PC-3 (cell line): ENCODE data around the gene AGTR1. TPM values are rescaled to one million over a fixed set of nuclear protein-coding genes. Genes with fewer than 3 reads are reported as not detected.
A peak's percentile ranks its signal among the peaks of the same experiment; 100 is the strongest.

Experiments
- ATAC-seq: fragments of 200-7000 bp; cut with Tn5 transposase; 2 replicates; pipeline ENCODE4 v1.9.1; 2020; ENCODE audit warnings: mild to moderate bottlenecking, moderate library complexity
- BruUV-seq: library from RNA; stranded (reverse); fragments of 400-500 nt; replicated peaks from 2 replicates; lab custom pipeline; 2021; lab: Mats Ljungman, UMichigan
- CTCF ChIA-PET: fragments of 300-600 bp; sonication (Branson Sonifier 250); formaldehyde crosslinking; loops from one replicate; lab custom pipeline; 2022; ENCODE audit warnings: antibody characterized with exemption; lab: Charles Lee
- POLR2A ChIA-PET: fragments of 300-600 bp; sonication (Branson Sonifier 250); formaldehyde crosslinking; loops from one replicate; lab custom pipeline; 2022; ENCODE audit warnings: antibody characterized with exemption; ENCODE audit not compliant: unreplicated experiment; lab: Charles Lee
- DNase-seq: peaks from one replicate; pipeline ENCODE4 v3.0.0-alpha.2; 2015
- H2AFZ ChIP-seq: fragments of 300-600 bp; sonication (generic); 2 replicates; pipeline ENCODE4 v1.6.0; 2016; ENCODE audit warnings: antibody characterized with exemption, low read length
- H3F3A ChIP-seq: fragments of 300-600 bp; sonication (generic); one replicate; pipeline ENCODE4 v1.6.0; 2017; ENCODE audit warnings: antibody characterized with exemption, low read length, control low read depth, mild to moderate bottlenecking; ENCODE audit not compliant: unreplicated experiment
- H3K27ac ChIP-seq: fragments of 300-600 bp; sonication (generic); 2 replicates; pipeline ENCODE4 v1.5.1; 2016; ENCODE audit warnings: mild to moderate bottlenecking, low read length
- H3K27me3 ChIP-seq: fragments of 300-600 bp; sonication (generic); 2 replicates; pipeline ENCODE4 v1.6.1; 2016; ENCODE audit warnings: low read length, mixed read lengths
- H3K36me3 ChIP-seq: fragments of 300-600 bp; sonication (generic); 2 replicates; pipeline ENCODE4 v1.6.1; 2016; ENCODE audit warnings: low read depth, mixed run types, low read length, mixed read lengths
- H3K4me1 ChIP-seq: fragments of 300-600 bp; sonication (generic); 2 replicates; pipeline ENCODE4 v1.5.1; 2016; ENCODE audit warnings: low read length; ENCODE audit not compliant: insufficient read depth
- H3K4me2 ChIP-seq: fragments of 300-600 bp; sonication (generic); 2 replicates; pipeline ENCODE4 v1.6.0; 2016; ENCODE audit warnings: low read length
- H3K4me3 ChIP-seq: fragments of 300-600 bp; sonication (generic); 2 replicates; pipeline ENCODE4 v1.5.1; 2016; ENCODE audit warnings: mild to moderate bottlenecking, low read length, mixed read lengths
- H3K79me2 ChIP-seq: fragments of 300-600 bp; sonication (generic); 2 replicates; pipeline ENCODE4 v1.6.1; 2017; ENCODE audit warnings: low read length, mixed read lengths
- H3K9ac ChIP-seq: fragments of 300-600 bp; sonication (generic); 2 replicates; pipeline ENCODE4 v1.6.0; 2016; ENCODE audit warnings: mild to moderate bottlenecking, low read length
- H3K9me2 ChIP-seq: fragments of 300-600 bp; sonication (generic); replicated peaks from 2 replicates; pipeline ENCODE4 v1.6.1; 2016; ENCODE audit warnings: mixed run types, low read length, mixed read lengths
- H3K9me3 ChIP-seq: fragments of 300-600 bp; sonication (generic); 2 replicates; pipeline ENCODE4 v1.6.1; 2016; ENCODE audit warnings: low read length, mixed read lengths
- H4K20me1 ChIP-seq: fragments of 300-600 bp; sonication (generic); 2 replicates; pipeline ENCODE4 v1.6.1; 2016; ENCODE audit warnings: low read length, mixed read lengths
- CTCF ChIP-seq: fragments of 300-600 bp; sonication (generic); conservative IDR thresholded peaks from 2 replicates; pipeline ENCODE4 v1.5.1; 2017; ENCODE audit warnings: antibody characterized with exemption, low read depth, mild to moderate bottlenecking, low read length
- EZH2 ChIP-seq: fragments of 300-600 bp; sonication (generic); IDR thresholded peaks from one replicate; pipeline ENCODE4 v1.6.1; 2017; ENCODE audit warnings: antibody characterized with exemption, mild to moderate bottlenecking, low read length; ENCODE audit not compliant: unreplicated experiment
- EZH2phosphoT487 ChIP-seq: fragments of 300-600 bp; sonication (generic); IDR thresholded peaks from 2 replicates; pipeline ENCODE4 v1.6.1; 2018; ENCODE audit warnings: mild to moderate bottlenecking, antibody characterized with exemption, low read length, borderline replicate concordance
- intact Hi-C: fragments of 100-400 bp; cut with micrococcal nuclease; formaldehyde crosslinking; loops from 2 replicates; pipeline ENCODE4 v1.9.0; 2023
- total RNA-seq: library from RNA; depleted of rRNA; stranded (reverse); fragments of >200 nt; gene quantifications from 2 replicates; pipeline ENCODE4 v1.2.3, GENCODE V29; 2014

Gene AGTR1
- total RNA-seq, 1 experiment from 2014 or later = 0.15 TPM

GRCh38 chr3:148705314-148705713 is 7.6 kb downstream of the AGTR1 start:
- no peak overlapping the region for H3K27ac ChIP-seq
- H3K4me3 ChIP-seq = no peak overlapping the region
- intact Hi-C loops = no loop called here
- TF ChIP-seq EZH2phosphoT487 = no peak
- no peak for TF ChIP-seq EZH2
- no peak for TF ChIP-seq CTCF
- H3K4me2 ChIP-seq = no peak overlapping the region
- peaks cover 4% of the 10 kb centered on the region; the same call in 1 of the 2 replicates for H3K27me3 ChIP-seq
- CTCF ChIA-PET = no interaction called here
- H2AFZ ChIP-seq = no peak overlapping the region
- H4K20me1 ChIP-seq = no peaks in the 10 kb centered on the region
- H3K9me3 ChIP-seq = no peaks in the 10 kb centered on the region
- no TSS peak for BruUV-seq
- H3K9me2 ChIP-seq = no peaks in the 10 kb centered on the region
- H3K9ac ChIP-seq = no peak overlapping the region
- H3F3A ChIP-seq = no peaks in the 10 kb centered on the region
- H3K36me3 ChIP-seq = no peaks in the 10 kb centered on the region
- no peak for ATAC-seq
- H3K4me1 ChIP-seq = no peaks in the 10 kb centered on the region
- POLR2A ChIA-PET = no interaction called here
- H3K79me2 ChIP-seq = no peaks in the 10 kb centered on the region
- no peak for DNase-seq

- H3K27me3 ChIP-seq = no peaks in the 10 kb centered on the region
Measured at GRCh38 chr3:148707601-148708380, 10.1 kb downstream of the AGTR1 start.

More at GRCh38 chr3:148707601-148708380, 10.1 kb downstream of the AGTR1 start:
- intact Hi-C loops = no loop called here
- Histone ChIP-seq H3K36me3 (no peaks in the 10 kb centered on the region), H3K4me3 (no peak overlapping the region), H2AFZ (no peak overlapping the region), H3K4me2 (peak overlapping the region; percentile 21; the same call in 1 of the 2 replicates), H3K4me1 (peaks cover 10% of the 10 kb centered on the region), H3K79me2 (no peaks in the 10 kb centered on the region), H3K27ac (peak overlapping the region; percentile 16; the same call in 1 of the 2 replicates), H3K9me2 (no peaks in the 10 kb centered on the region), H3F3A (no peaks in the 10 kb centered on the region), H3K9ac (no peak overlapping the region), H3K9me3 (no peaks in the 10 kb centered on the region), H4K20me1 (no peaks in the 10 kb centered on the region)
- TF ChIP-seq EZH2 (no peak), CTCF (no peak), EZH2phosphoT487 (no peak)
- peak; percentile 48; the same call in 1 of the 2 replicates for ATAC-seq
- ChIA-PET POLR2A (interaction anchor here (0.5 to 0.6 kb wide), 2 partner anchors 40 to 728 kb away, joined by 3 to 5 read pairs; no protein-coding TSS in a partner anchor), CTCF (no interaction called here)
- peak; percentile 47 for DNase-seq
- BruUV-seq = no TSS peak
